Motor neuron (in vitro differentiated cells): ENCODE measurements around the gene PRKD3. TPM values are rescaled to one million over a fixed set of nuclear protein-coding genes. Genes with fewer than 3 reads are reported as not detected.

Source experiments
- ATAC-seq, 8 experiments: fragments of 200-7000 bp; cut with Tn5 transposase; replicated peaks in 6 of 8; 2 replicates each; pipeline ENCODE4 v1.8.0; 2021; ENCODE audit warnings: mild to moderate bottlenecking in 8 of 8, moderate library complexity in 8 of 8
- H3K27ac ChIP-seq, 2 donors: fragments of 250-450 bp; sonication (Bioruptor Pico); 2 replicates each; pipeline ENCODE4 v1.9.0; 2021; ENCODE audit warnings: antibody characterized with exemption in 2 of 2, mild to moderate bottlenecking in 2 of 2, moderate library complexity in 1 of 2
- H3K4me1 ChIP-seq, 2 donors: fragments of 250-450 bp; sonication (Bioruptor Pico); replicated peaks in 1 of 2; 2 replicates each; pipeline ENCODE4 v1.6.1; 2021; ENCODE audit warnings: antibody characterized with exemption in 2 of 2, mild to moderate bottlenecking in 2 of 2, moderate library complexity in 1 of 2
- H3K4me3 ChIP-seq, 5 donors: fragments of 250-450 bp; sonication (Bioruptor Pico); 2 replicates each; pipeline ENCODE4 v1.9.0; 2021; ENCODE audit warnings: antibody characterized with exemption in 5 of 5, mild to moderate bottlenecking in 5 of 5, moderate library complexity in 4 of 5
- WGBS, 10 experiments: fragments of 450-650 bp; shearing (Covaris generic); methylation state at CpG; one replicate each; pipeline ENCODE4 v1.0.0; 2022; 5-methylcytosine and 5-hydroxymethylcytosine counted together
- in situ Hi-C, 9 experiments: fragments of 400-800 bp; cut with MboI; loops; one replicate each; pipeline ENCODE4 v1.15.0; 2021; ENCODE audit warnings: low sequenced_read_pairs in 9 of 9, low pct_unique_long_range_greater_than_20kb in 2 of 9; ENCODE audit not compliant: unreplicated experiment in 9 of 9
- total RNA-seq, 8 experiments: library from RNA; unstranded; fragments of 300-600 nt; gene quantifications; 2 replicates each; pipeline versions ENCODE4 v1.2.3 to v1.2.4, GENCODE V29; 2022

Gene PRKD3
- total RNA-seq, 8 experiments from 2014 or later, result 8.1 to 42.3 (median 22.9) TPM

- in situ Hi-C loops, result no loop called here
- WGBS, 10 experiments, result 59 to 86% (median 74%) methylated on average over 1 to 6 of the region's 6 CpGs
- no peaks in the 10 kb centered on the region for H3K4me1 ChIP-seq
- ATAC-seq, result no peak
- H3K4me3 ChIP-seq, result no peak overlapping the region
- H3K27ac ChIP-seq, result no peak overlapping the region
These were observed 31.7 kb upstream of the PRKD3 start for GRCh38 chr2:37356299-37356698.

GRCh38 chr2:37355735-37356134 lies 31.1 kb upstream of the PRKD3 start:
- no peak for ATAC-seq
- 71 to 95% (median 83%) methylated on average over 2 to 7 of the region's 7 CpGs; no CpG with 5 or more reads in 3 of the 10 experiments for WGBS, 10 experiments
- in situ Hi-C loops, result no loop called here
- Histone ChIP-seq H3K4me3 (no peak overlapping the region), H3K4me1 (peaks cover 0 to under 1% of the 10 kb centered on the region in 2 donors), H3K27ac (no peak overlapping the region)

GRCh38 chr2:37354531-37354930 lies 29.9 kb upstream of the PRKD3 start:
- in situ Hi-C loops, result no loop called here
- H3K4me3 ChIP-seq, result no peak overlapping the region
- ATAC-seq, result peak in 1 of 8 experiments; percentile 45
- no peak overlapping the region for H3K27ac ChIP-seq
- WGBS, 10 experiments, result 29 to 100% (median 94%) methylated on average over 1 to 3 of the region's 3 CpGs; no CpG with 5 or more reads in 1 of the 10 experiments
- peaks cover 0 to 10% of the 10 kb centered on the region in 2 donors for H3K4me1 ChIP-seq

GRCh38 chr2:37350034-37350433 lies 25.4 kb upstream of the PRKD3 start:
- Histone ChIP-seq H3K4me3 (no peak overlapping the region), H3K4me1 (peaks cover 0 to 10% of the 10 kb centered on the region in 2 donors), H3K27ac (no peak overlapping the region)
- ATAC-seq, result no peak
- in situ Hi-C loops, result no loop called here
- WGBS, 10 experiments, result 17 to 100% (median 47%) methylated on average over 1 to 2 of the region's 3 CpGs; no CpG with 5 or more reads in 4 of the 10 experiments

- in situ Hi-C loops, result no loop called here
- Histone ChIP-seq H3K4me1 (peaks cover 0 to 10% of the 10 kb centered on the region in 2 donors), H3K4me3 (no peak overlapping the region), H3K27ac (no peak overlapping the region)
- ATAC-seq, result peak in 3 of 8 experiments; percentile 17 to 49 (median 42)
- WGBS, 10 experiments, result 7 to 67% (median 46%) methylated on average over 1 to 3 of the region's 3 CpGs; no CpG with 5 or more reads in 4 of the 10 experiments
These were observed 24.7 kb upstream of the PRKD3 start for GRCh38 chr2:37349231-37349860.

GRCh38 chr2:37348155-37348554 lies 23.5 kb upstream of the PRKD3 start:
- WGBS, 10 experiments, result 40 to 94% (median 63%) methylated on average over 1 to 5 of the region's 5 CpGs; no CpG with 5 or more reads in 1 of the 10 experiments
- no peak overlapping the region for H3K4me3 ChIP-seq
- H3K4me1 ChIP-seq, result peaks cover 0 to 10% of the 10 kb centered on the region in 2 donors
- no peak overlapping the region for H3K27ac ChIP-seq
- ATAC-seq, result no peak
- in situ Hi-C loops, result no loop called here

GRCh38 chr2:37344453-37345361 lies 20.1 kb upstream of the PRKD3 start, which contains the start of gene QPCT:
Gene QPCT (plus strand): TSS chr2:37344630. CDS start chr2:37344732, 102 bp downstream.
- WGBS, 10 experiments, result 0 to 100% (median 13%) methylated on average over 1 to 17 of the region's 73 CpGs; no CpG with 5 or more reads in 3 of the 10 experiments
- no peaks in the 10 kb centered on the region for H3K4me1 ChIP-seq
- ATAC-seq, result peak; percentile 55 to 98 (median 96)
- in situ Hi-C loops, result no loop called here
- no peak within 1 kb of the TSS for H3K27ac ChIP-seq
- H3K4me3 ChIP-seq, result peak within 1 kb of the TSS; percentile 9 to 46 (median 31)

GRCh38 chr2:37343537-37344434 lies 19.2 kb upstream of the PRKD3 start:
- ATAC-seq, result peak in 3 of 8 experiments; percentile 64 to 73 (median 66)
- Histone ChIP-seq H3K27ac (no peak overlapping the region), H3K4me3 (peak overlapping the region in 2 of 5 donors; percentile 34 to 46), H3K4me1 (no peaks in the 10 kb centered on the region)
- in situ Hi-C loops, result no loop called here
- 47 to 100% (median 93%) methylated on average over 1 to 7 of the region's 7 CpGs; no CpG with 5 or more reads in 2 of the 10 experiments for WGBS, 10 experiments

- ATAC-seq, result no peak
These were observed 18.1 kb upstream of the PRKD3 start for GRCh38 chr2:37342591-37343220.

GRCh38 chr2:37340637-37341036 lies 16.0 kb upstream of the PRKD3 start:
- WGBS, 10 experiments, result 49 to 100% (median 89%) methylated on average over 1 to 3 of the region's 3 CpGs; no CpG with 5 or more reads in 3 of the 10 experiments
- ATAC-seq, result no peak
- Histone ChIP-seq H3K27ac (no peak overlapping the region), H3K4me1 (no peaks in the 10 kb centered on the region), H3K4me3 (no peak overlapping the region)
- in situ Hi-C loops, result no loop called here

More at GRCh38 chr2:37342591-37343220, 18.1 kb upstream of the PRKD3 start:
- WGBS, 10 experiments, result 75 to 100% (median 91%) methylated on average over 1 to 5 of the region's 7 CpGs
- no peak overlapping the region for H3K4me3 ChIP-seq
- in situ Hi-C loops, result no loop called here
- no peaks in the 10 kb centered on the region for H3K4me1 ChIP-seq
- no peak overlapping the region for H3K27ac ChIP-seq

GRCh38 chr2:37338933-37339332 lies 14.3 kb upstream of the PRKD3 start:
- 71 to 100% (median 86%) methylated on average over 2 to 4 of the region's 4 CpGs; no CpG with 5 or more reads in 2 of the 10 experiments for WGBS, 10 experiments
- H3K4me1 ChIP-seq, result no peaks in the 10 kb centered on the region
- no peak overlapping the region for H3K4me3 ChIP-seq
- ATAC-seq, result no peak
- in situ Hi-C loops, result no loop called here
- no peak overlapping the region for H3K27ac ChIP-seq
